GM18508 (cell line): Measurements from ENCODE around the gene RSBN1L.
A peak's percentile ranks its signal among the peaks of the same experiment; 100 is the strongest.

Experiments used
- ATAC-seq: cut with Tn5 transposase; IDR thresholded peaks from one replicate; pipeline ENCODE4 v1.9.1; 2021; ENCODE audit warnings: moderate number of reproducible peaks; ENCODE audit not compliant: insufficient read depth, unreplicated experiment

The RSBN1L gene

DNA sequence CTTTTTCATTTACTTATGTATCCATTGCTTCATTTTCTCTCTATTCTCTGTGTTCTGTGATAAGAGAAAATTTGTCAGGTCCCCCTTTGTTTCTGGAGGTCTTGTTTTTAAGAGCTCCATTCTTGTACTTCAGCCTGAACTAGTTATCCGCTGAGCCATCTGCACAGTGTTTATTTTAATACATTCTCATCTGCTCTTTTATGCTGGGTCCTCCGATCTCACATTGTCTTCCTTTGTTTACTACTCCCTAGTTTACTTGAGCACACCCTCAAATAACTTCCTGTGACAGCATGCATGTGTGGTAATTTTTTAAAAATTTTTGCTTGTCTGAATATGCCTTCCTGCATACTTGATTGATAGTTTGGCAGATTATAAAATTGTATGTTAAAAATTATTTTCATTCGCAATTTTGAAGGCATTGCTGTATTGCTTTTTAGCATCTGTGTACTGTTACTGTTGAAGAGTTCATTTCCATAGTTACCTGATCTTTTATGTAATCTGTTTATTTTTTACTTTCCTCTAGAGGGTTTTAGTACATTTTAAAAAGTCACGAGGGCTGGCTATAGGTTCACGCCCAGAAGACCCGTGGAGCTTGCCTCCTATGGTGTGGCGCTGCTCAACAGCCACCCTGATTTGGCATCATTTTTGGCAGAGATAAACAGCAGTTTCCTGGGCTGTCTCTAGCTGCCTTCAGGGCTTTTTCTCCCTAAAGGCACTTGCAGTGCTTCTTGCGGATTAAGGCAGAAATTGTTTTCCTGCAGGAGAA, 31.9 kb downstream of the RSBN1L start:
- no peak for ATAC-seq

DNA sequence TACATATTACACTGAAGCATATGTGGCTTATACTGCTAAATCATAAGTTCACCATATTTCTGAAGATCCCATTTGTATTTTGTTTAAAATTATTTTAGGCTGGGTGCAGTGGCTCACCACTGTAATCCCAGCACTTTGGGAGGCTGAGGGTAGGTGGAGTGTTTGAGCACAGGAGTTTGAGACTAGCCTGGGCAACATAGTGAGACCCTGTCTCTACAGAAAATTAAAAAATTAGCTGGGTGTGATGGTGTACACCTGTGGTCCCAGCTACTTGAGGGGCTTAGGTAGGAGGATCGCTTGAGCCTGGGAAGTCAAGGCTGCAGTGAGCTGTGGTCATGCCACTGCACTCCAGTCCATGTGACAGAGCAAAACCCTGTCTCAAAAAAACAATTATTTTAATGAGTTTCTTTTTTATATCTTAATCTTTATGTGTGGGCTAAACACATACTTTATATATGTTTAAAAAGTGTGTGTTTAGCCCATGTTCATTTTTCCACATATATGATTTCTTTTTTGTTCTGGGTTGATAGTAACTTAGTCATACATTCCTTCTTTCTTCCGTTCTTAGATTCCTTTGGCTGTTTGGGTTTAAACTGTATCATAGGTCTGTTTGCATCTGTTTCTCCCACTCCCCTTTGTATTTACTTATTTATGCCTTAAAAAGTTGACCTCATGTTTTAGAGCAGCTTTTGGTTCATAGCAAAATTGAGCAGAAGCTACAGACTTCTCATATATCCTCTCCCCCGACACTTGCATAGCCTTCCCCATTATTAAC, 33.5 kb downstream of the RSBN1L start:
- no peak for ATAC-seq

DNA sequence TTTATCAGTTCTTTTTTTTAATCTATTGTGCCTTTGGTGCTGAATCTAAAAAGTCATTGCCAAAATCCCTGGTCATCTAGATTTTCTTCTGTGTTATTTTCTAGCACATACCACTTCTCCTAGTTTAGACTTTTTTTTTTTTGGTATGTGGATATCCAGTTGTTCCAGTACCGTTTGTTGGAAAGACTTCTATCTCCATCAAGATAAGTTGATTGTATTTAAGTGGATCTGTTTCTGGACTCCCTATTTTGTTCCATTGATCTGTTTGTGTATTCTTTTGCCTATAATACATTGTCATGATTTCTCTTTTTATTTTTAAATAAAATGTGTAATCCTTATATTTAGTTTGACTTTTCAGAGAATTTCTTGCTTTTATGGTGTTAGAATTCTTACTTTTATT, 35.5 kb downstream of the RSBN1L start:
- ATAC-seq: no peak

GRCh38 chr7:77734659-77735421, 38.6 kb downstream of the RSBN1L start:
- no peak for ATAC-seq

GRCh38 chr7:77735457-77735856, 39.2 kb downstream of the RSBN1L start:
- no peak for ATAC-seq

DNA sequence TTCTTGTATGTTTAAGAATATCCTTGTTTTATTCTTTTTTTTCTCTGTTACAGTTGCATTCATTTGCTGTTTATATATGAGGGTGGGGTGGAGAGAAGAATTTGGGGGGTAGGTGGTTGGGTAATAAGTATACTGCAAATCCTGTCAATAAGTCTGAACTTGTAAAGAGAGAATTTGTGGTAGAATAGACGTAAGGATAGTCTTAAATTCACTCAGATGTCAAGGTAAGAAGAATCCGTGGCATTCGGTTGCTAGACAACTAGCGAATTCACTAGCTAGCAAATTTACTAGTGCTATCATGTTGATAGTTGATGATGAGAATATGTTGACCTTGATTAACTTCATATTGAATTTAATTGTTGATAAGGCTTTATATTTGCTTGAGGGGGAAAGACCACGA, 40.7 kb downstream of the RSBN1L start:
- ATAC-seq: no peak

DNA sequence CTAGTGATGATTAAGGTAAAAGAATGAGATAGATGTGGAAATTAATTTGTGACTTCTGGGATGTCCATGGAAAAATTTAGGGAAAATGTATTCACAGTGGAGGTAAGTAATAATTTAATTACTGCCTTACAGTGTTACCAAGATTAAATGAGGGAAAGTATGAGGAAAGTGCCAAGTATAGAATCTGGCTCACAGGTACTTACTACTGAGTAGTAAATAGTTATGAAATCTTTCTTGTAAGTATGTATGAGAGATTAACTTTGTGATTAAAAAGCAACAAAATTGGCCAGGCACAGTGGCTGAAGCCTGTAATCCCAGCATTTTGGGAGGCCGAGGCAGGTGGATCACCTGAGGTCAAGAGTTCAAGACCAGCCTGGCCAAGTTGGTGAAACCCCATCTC, 42.1 kb downstream of the RSBN1L start:
- ATAC-seq: no peak

DNA sequence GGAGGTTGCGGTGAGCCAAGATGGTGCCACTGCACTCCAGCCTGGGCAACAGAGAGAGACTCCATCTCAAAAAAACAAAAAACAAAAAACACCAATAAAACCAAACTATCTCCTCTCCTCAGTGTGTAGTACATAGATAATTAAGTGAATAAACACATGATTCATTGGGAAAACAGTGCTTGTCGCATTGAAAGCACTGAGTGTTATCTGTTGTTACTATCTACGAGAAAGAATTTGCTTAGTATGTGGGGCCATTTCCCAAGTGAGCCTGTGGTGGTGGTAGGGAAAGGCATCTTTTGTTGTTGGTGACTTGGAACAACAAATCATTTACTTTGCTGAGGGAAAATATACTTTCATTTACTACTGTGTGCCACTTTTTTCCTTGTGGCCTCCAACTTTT, 42.6 kb downstream of the RSBN1L start:
- no peak for ATAC-seq

DNA sequence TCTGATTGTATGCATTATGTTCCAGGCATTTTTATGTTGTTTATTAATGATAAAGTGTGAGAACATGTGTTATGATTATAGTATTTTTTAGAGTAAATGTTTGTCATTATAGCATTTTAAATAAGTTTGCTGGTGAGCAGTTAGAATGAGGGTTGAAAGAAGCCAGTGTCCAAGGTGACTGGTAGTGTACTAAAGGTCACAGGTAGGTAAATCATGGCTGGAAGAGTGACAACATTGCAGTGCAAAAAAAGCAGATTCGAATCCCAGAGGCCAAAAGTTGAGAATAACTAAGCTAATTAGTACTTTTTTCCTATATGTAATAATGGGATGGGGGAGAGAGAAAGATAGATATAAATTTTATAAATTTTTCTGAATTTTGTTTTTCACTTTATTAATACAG, 44.0 kb downstream of the RSBN1L start:
- no peak for ATAC-seq

DNA sequence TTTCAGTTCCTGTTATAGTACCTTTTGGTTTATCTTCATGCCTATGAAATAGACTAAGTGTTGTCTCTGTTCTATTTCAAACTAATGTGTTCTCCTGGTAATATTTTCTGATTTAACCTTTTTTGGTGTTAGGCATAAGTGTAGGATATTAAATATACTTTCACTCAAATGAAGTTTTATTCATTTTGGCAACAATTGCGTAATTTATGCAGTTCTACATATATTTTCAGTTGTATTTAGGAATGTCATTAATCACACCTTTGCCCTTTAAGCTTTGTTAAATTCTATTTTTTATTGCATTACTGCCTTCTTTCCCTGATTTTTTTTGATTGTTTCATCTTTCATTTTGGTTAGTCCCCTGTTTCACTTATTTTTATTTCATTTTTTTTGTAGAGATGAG, 47.3 kb downstream of the RSBN1L start:
- ATAC-seq: no peak

DNA sequence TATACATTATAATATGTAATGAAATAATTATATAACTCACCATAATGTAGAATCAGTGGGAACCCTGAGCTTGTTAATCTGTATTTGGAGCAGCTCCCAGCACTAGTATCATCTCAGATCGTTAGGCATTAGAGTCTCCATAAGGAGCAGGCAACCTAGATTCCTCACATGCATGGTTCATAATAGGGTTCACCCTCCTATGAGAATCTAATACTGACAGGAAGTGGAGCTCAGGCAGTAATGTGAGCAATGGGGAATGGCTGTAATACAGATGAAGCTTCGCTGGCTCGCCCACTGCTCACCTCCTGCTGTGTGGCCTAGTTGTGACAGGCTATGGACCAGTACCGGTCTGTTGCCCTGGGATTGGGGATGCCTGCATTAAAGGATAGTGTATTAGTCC, 49.5 kb downstream of the RSBN1L start:
- ATAC-seq: no peak

DNA sequence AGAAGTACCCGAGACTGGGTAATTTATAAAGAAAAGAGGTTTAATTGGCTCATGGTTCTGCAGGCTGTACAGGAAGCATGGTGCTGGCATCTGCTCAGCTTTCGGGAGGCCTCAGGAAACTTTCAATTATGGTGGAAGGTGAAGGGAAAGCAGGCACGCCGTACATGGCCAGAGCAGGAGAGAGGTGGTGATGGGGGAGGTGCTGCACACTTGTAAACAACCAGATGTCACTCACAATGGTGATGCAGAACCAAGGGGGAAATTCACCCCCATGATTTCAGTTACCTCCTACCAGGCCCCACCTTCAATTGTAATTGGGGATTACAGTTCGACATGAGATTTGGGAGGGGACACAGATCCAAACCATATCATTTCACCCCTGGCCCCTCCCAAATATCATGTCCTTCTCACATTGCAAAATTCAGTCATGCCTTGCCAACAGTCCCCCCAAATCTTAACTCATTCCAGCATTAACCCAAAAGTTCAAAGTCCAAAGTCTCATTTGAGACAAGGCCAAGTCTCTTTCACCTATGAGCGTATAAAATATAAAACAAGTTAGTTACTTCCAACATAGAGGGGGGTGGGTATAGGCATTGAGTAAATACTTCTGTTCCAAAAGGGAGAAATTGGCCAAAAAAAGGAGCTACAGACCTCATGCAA, 50.0 kb downstream of the RSBN1L start:
- no peak for ATAC-seq

DNA sequence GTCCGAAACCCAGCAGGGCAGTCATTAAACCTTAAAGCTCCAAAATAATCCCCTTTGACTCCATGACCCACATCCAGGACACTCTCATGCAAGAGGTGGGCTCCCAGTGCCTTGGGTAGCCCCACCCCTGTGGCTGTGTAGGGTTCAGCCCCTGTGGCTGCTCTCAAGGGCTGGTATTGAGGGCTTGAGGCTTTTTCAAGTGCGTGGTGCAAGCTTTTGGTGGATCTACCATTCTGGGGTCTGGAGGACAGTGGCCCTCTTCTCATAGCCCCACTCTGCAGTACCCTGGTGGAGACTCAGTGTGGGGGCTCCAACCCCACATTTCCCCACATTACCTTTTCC, 50.5 kb downstream of the RSBN1L start:
- ATAC-seq: no peak

GRCh38 chr7:77747178-77747577, 50.9 kb downstream of the RSBN1L start:
- no peak for ATAC-seq

DNA sequence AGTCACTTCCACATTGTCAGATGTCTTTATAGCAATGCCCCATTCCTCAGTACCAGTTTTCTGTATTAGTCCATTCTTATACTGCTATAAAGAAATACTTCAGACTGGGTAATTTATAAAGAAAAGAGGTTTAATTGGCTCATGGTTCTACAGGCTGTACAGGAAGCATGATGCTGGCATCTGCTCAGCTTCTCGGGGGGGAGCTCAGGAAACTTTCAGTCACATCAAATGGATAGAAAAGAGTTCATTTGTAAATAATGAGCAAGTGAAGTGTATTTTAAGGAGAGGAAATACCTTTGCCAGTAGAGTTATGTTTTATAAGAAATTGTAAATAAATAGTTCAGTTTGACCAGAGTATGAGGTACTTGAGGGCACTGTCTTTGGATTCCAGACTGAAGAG, 51.5 kb downstream of the RSBN1L start:
- ATAC-seq: no peak

DNA sequence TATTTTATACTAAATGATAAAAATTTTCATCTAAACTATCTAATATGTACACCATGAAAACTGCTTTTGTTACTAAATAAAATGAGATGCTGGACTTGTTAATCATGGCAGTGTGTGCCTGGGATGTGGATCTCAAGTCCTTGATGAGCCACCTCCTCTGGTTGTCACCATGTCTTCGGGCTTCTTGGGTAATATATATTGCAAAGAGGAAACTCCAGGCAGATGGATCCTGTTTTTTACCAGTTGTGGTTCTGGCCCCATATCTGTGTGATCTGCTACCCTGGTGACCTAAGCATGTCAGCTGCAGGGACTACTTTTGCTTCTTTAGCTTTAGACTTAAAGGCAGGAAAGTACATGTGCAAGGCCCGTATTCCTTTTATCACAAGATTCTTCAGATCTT, 55.8 kb downstream of the RSBN1L start:
- no peak for ATAC-seq

DNA sequence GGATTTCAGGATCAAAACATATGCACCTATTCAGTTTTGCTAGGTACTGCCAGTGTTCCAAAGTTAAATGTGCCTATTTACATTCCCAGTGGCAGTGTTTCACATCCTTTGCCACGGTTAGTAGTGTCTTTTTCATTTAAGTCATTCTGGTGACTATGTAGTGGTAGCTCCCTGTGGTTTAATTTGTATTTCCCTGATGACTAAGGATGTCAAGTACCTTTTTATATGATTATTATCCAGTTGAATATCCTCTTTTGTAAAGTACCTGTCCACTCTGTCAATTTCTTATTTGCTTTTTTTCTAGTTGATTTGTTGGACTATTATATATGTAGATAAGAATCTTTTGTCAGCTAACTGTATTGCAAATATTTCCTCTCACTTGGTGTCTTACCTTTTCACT, 56.9 kb downstream of the RSBN1L start:
- ATAC-seq: no peak

GRCh38 chr7:77757589-77757988, 61.3 kb downstream of the RSBN1L start:
- ATAC-seq: peak; percentile 82

- no peak for ATAC-seq
Measured at GRCh38 chr7:77759294-77759889, 63.1 kb downstream of the RSBN1L start.

DNA sequence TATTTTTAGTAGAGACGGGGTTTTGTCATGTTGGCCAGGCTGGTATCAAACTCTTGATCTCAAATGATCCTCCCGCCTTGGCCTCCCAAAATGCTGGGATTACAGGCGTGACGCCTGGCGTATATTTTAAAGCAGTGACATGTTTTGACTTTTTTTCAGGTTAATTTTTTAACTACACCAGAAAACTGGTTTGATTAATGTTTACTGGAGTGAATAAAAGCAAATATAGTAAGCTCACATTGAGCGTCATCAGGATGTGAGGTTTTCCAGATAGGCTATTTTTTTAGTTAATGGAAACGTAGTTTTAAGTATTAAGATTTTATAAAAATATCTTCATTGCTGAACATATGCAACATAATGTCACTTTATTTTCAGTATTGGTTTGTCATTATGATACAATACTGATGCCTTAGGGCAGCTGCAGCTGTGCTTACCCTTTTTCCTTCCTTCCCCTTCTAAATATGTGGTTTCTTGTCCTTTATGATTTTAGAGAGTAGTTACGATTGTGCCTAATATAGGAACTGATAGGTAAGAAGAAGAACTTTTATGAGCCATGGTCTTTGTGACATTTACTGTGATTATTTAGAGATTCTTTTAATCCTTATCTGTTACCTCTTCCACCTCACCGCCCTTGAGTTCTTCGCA, 64.7 kb downstream of the RSBN1L start:
- no peak for ATAC-seq
